Astrocyte (in vitro differentiated cells and primary cell): ENCODE data around the gene SPPL2B. TPM values are rescaled to one million over a fixed set of nuclear protein-coding genes. Genes with fewer than 3 reads are reported as not detected.

Experiments
- DNase-seq: peaks from one replicate; pipeline ENCODE4 v3.0.0-alpha.2; 2010; ENCODE audit warnings: low read depth
- FAIRE-seq: peaks from 2 replicates; lab custom pipeline; 2011; peaks lifted over from hg19 to GRCh38; lab: Jason Lieb, UNC
- H2AFZ ChIP-seq: 2 replicates; pipeline ENCODE4 v1.6.0; 2012; ENCODE audit warnings: low read depth, low read length, inconsistent platforms
- H3K27ac ChIP-seq: 2 replicates; pipeline ENCODE4 v1.5.1; 2011; ENCODE audit warnings: low read depth, low read length, inconsistent platforms
- H3K27me3 ChIP-seq: 2 replicates; pipeline ENCODE4 v1.6.0; 2011; ENCODE audit warnings: low read length, inconsistent platforms; ENCODE audit not compliant: insufficient read depth
- H3K36me3 ChIP-seq: 2 replicates; pipeline ENCODE4 v1.5.1; 2011; ENCODE audit warnings: low read length, inconsistent platforms; ENCODE audit not compliant: insufficient read depth
- H3K4me1 ChIP-seq: 2 replicates; pipeline ENCODE4 v1.5.1; 2011; ENCODE audit warnings: low read length, inconsistent platforms; ENCODE audit not compliant: insufficient read depth
- H3K4me2 ChIP-seq: 2 replicates; pipeline ENCODE4 v1.6.0; 2012; ENCODE audit warnings: low read length, inconsistent platforms
- H3K4me3 ChIP-seq: 2 replicates; pipeline ENCODE4 v1.5.1; 2011; ENCODE audit warnings: low read depth, mild to moderate bottlenecking, low read length, inconsistent platforms; ENCODE audit not compliant: insufficient read depth
- H3K79me2 ChIP-seq: 2 replicates; pipeline ENCODE4 v1.6.0; 2012; ENCODE audit warnings: mild to moderate bottlenecking, low read length, inconsistent platforms; ENCODE audit not compliant: insufficient read depth
- H3K9ac ChIP-seq: 2 replicates; pipeline ENCODE4 v1.6.0; 2012; ENCODE audit warnings: mild to moderate bottlenecking, low read length, inconsistent platforms
- H3K9me3 ChIP-seq: 2 replicates; pipeline ENCODE4 v1.5.1; 2012; ENCODE audit warnings: low read depth, mild to moderate bottlenecking, low read length, inconsistent platforms; ENCODE audit not compliant: insufficient read depth
- H4K20me1 ChIP-seq: 2 replicates; pipeline ENCODE4 v1.6.0; 2012; ENCODE audit warnings: low read length, inconsistent platforms; ENCODE audit not compliant: insufficient read depth
- H3K27ac Mint-ChIP-seq: one replicate; pipeline ENCODE4 v1.8.0; 2021; ENCODE audit warnings: mild to moderate bottlenecking, mixed read lengths; ENCODE audit not compliant: unreplicated experiment
- H3K27me3 Mint-ChIP-seq: one replicate; pipeline ENCODE4 v1.8.0; 2021; ENCODE audit warnings: low read depth, mixed read lengths; ENCODE audit not compliant: unreplicated experiment
- H3K36me3 Mint-ChIP-seq: one replicate; pipeline ENCODE4 v1.8.0; 2021; ENCODE audit warnings: low read depth, mixed read lengths; ENCODE audit not compliant: unreplicated experiment
- H3K4me1 Mint-ChIP-seq: one replicate; pipeline ENCODE4 v1.8.0; 2021; ENCODE audit warnings: low read depth, mixed read lengths; ENCODE audit not compliant: unreplicated experiment
- H3K4me3 Mint-ChIP-seq: one replicate; pipeline ENCODE4 v1.8.0; 2021; ENCODE audit warnings: mild to moderate bottlenecking, moderate library complexity, mixed read lengths; ENCODE audit not compliant: unreplicated experiment
- H3K9me3 Mint-ChIP-seq: one replicate; pipeline ENCODE4 v1.8.0; 2021; ENCODE audit warnings: mild to moderate bottlenecking, mixed read lengths; ENCODE audit not compliant: unreplicated experiment
- CTCF ChIP-seq: IDR thresholded peaks from 2 replicates; pipeline ENCODE4 v1.5.1; 2011; ENCODE audit warnings: low read depth, mild to moderate bottlenecking, inconsistent platforms, low read length, moderate library complexity; ENCODE audit not compliant: insufficient read depth
- EZH2 ChIP-seq: IDR thresholded peaks from 2 replicates; pipeline ENCODE4 v1.6.1; 2012; ENCODE audit warnings: mild to moderate bottlenecking, low read length, inconsistent platforms; ENCODE audit not compliant: insufficient read depth
- total RNA-seq: library from RNA; stranded (reverse); gene quantifications from 2 replicates; pipeline ENCODE4 v1.2.1, GENCODE V29; 2021

The SPPL2B gene
- total RNA-seq, 1 donor from 2014 or later = 55.4 TPM

DNA sequence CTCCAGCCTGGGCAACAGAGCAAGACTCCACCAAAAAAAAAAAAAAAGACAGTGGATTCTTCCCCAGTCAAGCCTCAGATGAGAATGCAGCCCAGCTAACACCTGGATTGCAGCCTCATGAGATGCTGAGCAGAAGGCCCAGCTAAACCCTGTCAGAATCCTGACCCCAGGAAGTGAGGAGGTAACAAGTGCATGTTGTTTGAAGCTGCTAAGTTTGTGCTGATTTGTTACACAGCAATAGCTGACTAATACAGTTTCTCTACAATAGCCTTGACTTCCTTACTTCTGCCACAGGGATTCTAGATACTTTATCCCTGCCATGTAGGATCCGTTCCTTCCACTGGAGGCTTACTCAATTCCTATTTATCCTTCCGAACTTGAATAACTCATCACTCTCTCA is 52.1 kb downstream of the SPPL2B start:
- Mint-ChIP-seq H3K27me3 (peaks cover 13% of the 10 kb centered on the region), H3K4me1 (no peaks in the 10 kb centered on the region), H3K36me3 (peaks cover 3% of the 10 kb centered on the region), H3K9me3 (peaks cover 21% of the 10 kb centered on the region), H3K27ac (no peak overlapping the region), H3K4me3 (no peak overlapping the region)
- TF ChIP-seq CTCF (no peak), EZH2 (no peak)
- Histone ChIP-seq H3K27me3 (no peaks in the 10 kb centered on the region), H2AFZ (no peak overlapping the region), H3K4me3 (no peak overlapping the region), H3K36me3 (no peaks in the 10 kb centered on the region), H3K4me1 (peaks cover 9% of the 10 kb centered on the region), H3K9ac (no peak overlapping the region), H4K20me1 (no peaks in the 10 kb centered on the region), H3K9me3 (peaks cover 5% of the 10 kb centered on the region), H3K79me2 (no peaks in the 10 kb centered on the region), H3K27ac (no peak overlapping the region), H3K4me2 (no peak overlapping the region)
- DNase-seq (no peak), FAIRE-seq (peak; percentile 32)

- Mint-ChIP-seq H3K4me3 (no peak overlapping the region), H3K4me1 (no peaks in the 10 kb centered on the region), H3K27me3 (peaks cover 6% of the 10 kb centered on the region), H3K9me3 (peaks cover 18% of the 10 kb centered on the region), H3K36me3 (peaks cover 3% of the 10 kb centered on the region), H3K27ac (no peak overlapping the region)
- Histone ChIP-seq H3K36me3 (no peaks in the 10 kb centered on the region), H3K27me3 (no peaks in the 10 kb centered on the region), H2AFZ (peak overlapping the region; percentile 18), H3K9me3 (peaks cover 5% of the 10 kb centered on the region), H4K20me1 (no peaks in the 10 kb centered on the region), H3K4me2 (peak overlapping the region; percentile 19), H3K79me2 (no peaks in the 10 kb centered on the region), H3K9ac (no peak overlapping the region), H3K27ac (no peak overlapping the region), H3K4me3 (no peak overlapping the region), H3K4me1 (peaks cover 9% of the 10 kb centered on the region)
- DNase-seq = peak; percentile 82
- no peak for FAIRE-seq
- TF ChIP-seq CTCF (no peak), EZH2 (no peak)
Measured at GRCh38 chr19:2381148-2381820, 52.8 kb downstream of the SPPL2B start.

- H3K9me3 Mint-ChIP-seq = peaks cover 15% of the 10 kb centered on the region
- H3K36me3 ChIP-seq = no peaks in the 10 kb centered on the region
- no peak overlapping the region for H2AFZ ChIP-seq
- H3K27ac Mint-ChIP-seq = no peak overlapping the region
- H3K9ac ChIP-seq = no peak overlapping the region
- peaks cover 9% of the 10 kb centered on the region for H3K4me1 ChIP-seq
- peaks cover 3% of the 10 kb centered on the region for H3K36me3 Mint-ChIP-seq
- no peak overlapping the region for H3K4me2 ChIP-seq
- DNase-seq = no peak
- TF ChIP-seq CTCF (no peak), EZH2 (no peak)
- no peak overlapping the region for H3K4me3 Mint-ChIP-seq
- FAIRE-seq = no peak
- no peaks in the 10 kb centered on the region for H3K79me2 ChIP-seq
- H3K4me3 ChIP-seq = no peak overlapping the region
- no peak overlapping the region for H3K27ac ChIP-seq
- H3K9me3 ChIP-seq = peaks cover 5% of the 10 kb centered on the region
- H3K27me3 ChIP-seq = no peaks in the 10 kb centered on the region
- H3K4me1 Mint-ChIP-seq = peaks cover 2% of the 10 kb centered on the region
- peaks cover 8% of the 10 kb centered on the region for H3K27me3 Mint-ChIP-seq
- H4K20me1 ChIP-seq = no peaks in the 10 kb centered on the region
Measured at GRCh38 chr19:2382530-2383222, 54.2 kb downstream of the SPPL2B start.
